GM12872 (cell line): ENCODE measurements around the gene CWC27.

Experiments
- CTCF ChIP-seq: IDR thresholded peaks from 3 replicates; pipeline ENCODE4 v1.5.1; 2011; ENCODE audit warnings: low read depth, mild to moderate bottlenecking, low read length, moderate library complexity; ENCODE audit not compliant: insufficient read depth

CWC27 gene

GRCh38 chr5:64838376-64838775 lies 69.6 kb downstream of the CWC27 start:
- no peak for TF ChIP-seq CTCF

- TF ChIP-seq CTCF, result no peak
Measured at GRCh38 chr5:64838803-64839202, 70.1 kb downstream of the CWC27 start.

GRCh38 chr5:64839936-64840335 lies 71.2 kb downstream of the CWC27 start:
- TF ChIP-seq CTCF, result no peak

- no peak for TF ChIP-seq CTCF
Measured at GRCh38 chr5:64840958-64841357, 72.2 kb downstream of the CWC27 start.

- no peak for TF ChIP-seq CTCF
Measured at GRCh38 chr5:64853777-64854176, 85.0 kb downstream of the CWC27 start.

GRCh38 chr5:64854855-64855254 lies 86.1 kb downstream of the CWC27 start:
- no peak for TF ChIP-seq CTCF

GRCh38 chr5:64859881-64860280 lies 91.2 kb downstream of the CWC27 start:
- no peak for TF ChIP-seq CTCF

GRCh38 chr5:64861281-64861680 lies 92.6 kb downstream of the CWC27 start:
- no peak for TF ChIP-seq CTCF
